HepG2 (cell line): ENCODE data around the gene CROCC. TPM values are rescaled to one million over a fixed set of nuclear protein-coding genes. Genes with fewer than 3 reads are reported as not detected.

Experiments
- ATAC-seq: fragments of 200-7000 bp; cut with Tn5 transposase; 3 replicates; pipeline ENCODE4 v1.9.1; 2020; ENCODE audit warnings: mild to moderate bottlenecking, moderate library complexity
- BruUV-seq: library from RNA; stranded (reverse); fragments of 400-500 nt; replicated peaks from 2 replicates; lab custom pipeline; 2021; lab: Mats Ljungman, UMichigan
- CTCF ChIA-PET: fragments of 300-600 bp; formaldehyde crosslinking; extraction: SDS; loops from one replicate; lab custom pipeline; 2021; ENCODE audit warnings: low total read pairs, inconsistent platforms, low intra/inter-chr PET ratio; lab: Yijun Ruan, JAX
- POLR2A ChIA-PET: fragments of 350-600 bp; sonication (Branson Sonifier 250); formaldehyde crosslinking; loops from one replicate; lab custom pipeline; 2020; ENCODE audit warnings: antibody characterized with exemption, inconsistent platforms; lab: Yijun Ruan, JAX
- DNase-seq: peaks from one replicate; pipeline ENCODE4 v3.0.0-alpha.2; 2015; ENCODE audit warnings: low spot score
- FAIRE-seq: peaks from 3 replicates; lab custom pipeline; 2011; peaks lifted over from hg19 to GRCh38; lab: Jason Lieb, UNC
- H2AFZ ChIP-seq: one replicate; pipeline ENCODE4 v1.6.1; 2011; ENCODE audit warnings: low read length, inconsistent platforms
- H3K27ac ChIP-seq: fragments of 300-600 bp; 3 replicates; pipeline ENCODE4 v1.8.0; 2011; ENCODE audit warnings: mixed run types, mild to moderate bottlenecking, mixed read lengths, low read length, inconsistent platforms; ENCODE audit not compliant: insufficient read depth; ENCODE audit errors: extremely low read length
- H3K27me3 ChIP-seq, 2 experiments: fragments of 200-600 bp in 1 of 2; 2 replicates in 1 of 2; 3 replicates in 1 of 2; pipeline versions ENCODE4 v1.6.0 to v1.8.0; 2011; ENCODE audit warnings: low read length in 2 of 2, mild to moderate bottlenecking in 2 of 2, moderate library complexity in 2 of 2, inconsistent platforms in 1 of 2; ENCODE audit not compliant: insufficient read depth in 2 of 2, control insufficient read depth in 1 of 2
- H3K36me3 ChIP-seq, 2 experiments: fragments of 200-600 bp in 1 of 2; replicated peaks in 1 of 2; 2 replicates in 1 of 2; 3 replicates in 1 of 2; pipeline versions ENCODE4 v1.5.1 to v1.8.0; 2011; ENCODE audit warnings: low read length in 2 of 2, inconsistent platforms in 1 of 2; ENCODE audit not compliant: insufficient read depth in 2 of 2, control insufficient read depth in 1 of 2
- H3K4me1 ChIP-seq: 2 replicates; pipeline ENCODE4 v1.5.1; 2012; ENCODE audit warnings: low read length, inconsistent platforms; ENCODE audit not compliant: insufficient read depth
- H3K4me2 ChIP-seq: 2 replicates; pipeline ENCODE4 v1.6.0; 2011; ENCODE audit warnings: low read depth, low read length, inconsistent platforms
- H3K4me3 ChIP-seq, 3 experiments: fragments of 200-600 bp in 1 of 3; sonication (generic), shearing (Covaris generic) in 1 of 3; replicated peaks in 1 of 3; 2 replicates each; pipeline ENCODE4 v1.5.1; 2011 to 2016; ENCODE audit warnings: low read length in 3 of 3, inconsistent platforms in 2 of 3, low read depth in 2 of 3, mild to moderate bottlenecking in 2 of 3, control low read depth in 1 of 3, mixed read lengths in 1 of 3; ENCODE audit not compliant: insufficient read depth in 1 of 3
- H3K79me2 ChIP-seq: one replicate; pipeline ENCODE4 v1.6.1; 2011; ENCODE audit warnings: low read length, inconsistent platforms; ENCODE audit not compliant: insufficient read depth
- H3K9ac ChIP-seq: 2 replicates; pipeline ENCODE4 v1.6.0; 2011; ENCODE audit warnings: mild to moderate bottlenecking, low read depth, low read length, inconsistent platforms; ENCODE audit not compliant: insufficient read depth
- H3K9me3 ChIP-seq: 2 replicates; pipeline ENCODE4 v1.5.1; 2012; ENCODE audit warnings: mild to moderate bottlenecking, low read length
- H4K20me1 ChIP-seq: 2 replicates; pipeline ENCODE4 v1.6.0; 2011; ENCODE audit warnings: inconsistent platforms, mild to moderate bottlenecking, low read length, moderate library complexity; ENCODE audit not compliant: insufficient read depth
- HIC2 ChIP-seq: sonication (generic); formaldehyde crosslinking; IDR thresholded peaks from 2 replicates; pipeline ENCODE4 v1.9.0; 2022; ENCODE audit warnings: low read depth, missing genetic modification reagents
- KAT7 ChIP-seq: IDR thresholded peaks from 2 replicates; pipeline ENCODE4 v1.6.1; 2018; ENCODE audit warnings: borderline replicate concordance, missing compliant biosample characterization
- MIER3 ChIP-seq: IDR thresholded peaks from 2 replicates; pipeline ENCODE4 v1.6.1; 2016; ENCODE audit warnings: missing compliant biosample characterization, borderline replicate concordance
- WGBS: methylation state at CpG from one replicate; pipeline ENCODE4 v1.1.6; 2017; ENCODE audit warnings: low lambda C conversion rate; 5-methylcytosine and 5-hydroxymethylcytosine counted together
- in situ Hi-C: cut with HindIII; loops from 2 replicates; pipeline ENCODE4 v1.10.0; 2017; ENCODE audit warnings: low pct_unique_long_range_greater_than_20kb; ENCODE audit not compliant: extremely low pct_ligation_motif_present
- intact Hi-C: fragments of 100-400 bp; cut with micrococcal nuclease; formaldehyde crosslinking; loops from one replicate; pipeline ENCODE4 v1.10.0; 2022; ENCODE audit not compliant: unreplicated experiment
- polyA plus RNA-seq, 8 experiments: library from polyadenylated mRNA; depleted of rRNA in 3 of 8; stranded (reverse) in 7 of 8; unstranded in 1 of 8; fragments of >200 nt; fragmentation: Illumina TruSeq in 4 of 8; extraction: Trizol in 4 of 8; gene quantifications; 2 replicates each; pipeline versions ENCODE4 v1.2.1 to v1.2.3, GENCODE V29; 2011 to 2016; ENCODE audit warnings: low read depth in 4 of 8, missing spikeins in 1 of 8, mixed read lengths in 1 of 8; ENCODE audit not compliant: insufficient read depth in 1 of 8
- total RNA-seq, 5 experiments: library from RNA; depleted of rRNA; stranded (reverse); fragments of >200 nt; fragmentation: Illumina TruSeq; extraction: Trizol; gene quantifications; 2 replicates each; pipeline ENCODE4 v1.2.3, GENCODE V29; 2016; ENCODE audit warnings: low read depth in 1 of 5

Gene CROCC
- total and polyA plus RNA-seq, 2 of the 13 experiments (the other 11 are each of a cell fraction or from before 2014, with no cell fraction given): 7.8 to 15.5 TPM

GRCh38 chr1:16907870-16908758 is 13.6 kb upstream of the CROCC start:
- in situ Hi-C loops: no loop called here
- H3K4me3 ChIP-seq: no peak overlapping the region

More at GRCh38 chr1:16907870-16908758, 13.6 kb upstream of the CROCC start:
- POLR2A ChIA-PET: no interaction called here
- no peaks in the 10 kb centered on the region for H3K36me3 ChIP-seq
- no peak overlapping the region for H3K27ac ChIP-seq
- no peaks in the 10 kb centered on the region for H4K20me1 ChIP-seq
- no peak for DNase-seq
- 50% methylated on average over 14 of the region's 15 CpGs for WGBS
- peaks cover 40% of the 10 kb centered on the region for H3K4me1 ChIP-seq
- no peak for ATAC-seq
- intact Hi-C loops: no loop called here
- no peak overlapping the region for H3K4me2 ChIP-seq
- TF ChIP-seq MIER3 (CRISPR knock-in tag): no peak
- TF ChIP-seq HIC2 (CRISPR knock-in tag): no peak
- TF ChIP-seq KAT7 (CRISPR knock-in tag): no peak
- CTCF ChIA-PET: no interaction called here
- H3K9ac ChIP-seq: no peak overlapping the region
- H3K79me2 ChIP-seq: no peaks in the 10 kb centered on the region
- peaks cover 7% of the 10 kb centered on the region; the same call in 1 of the 2 replicates for H3K9me3 ChIP-seq
- H2AFZ ChIP-seq: no peak overlapping the region
- no TSS peak for BruUV-seq
- FAIRE-seq: no peak
- H3K27me3 ChIP-seq: no peaks in the 10 kb centered on the region
